Measurements from ENCODE around the gene AFAP1L1.
A peak's percentile ranks its signal among the peaks of the same experiment; 100 is the strongest.

AFAP1L1 gene

DNA sequence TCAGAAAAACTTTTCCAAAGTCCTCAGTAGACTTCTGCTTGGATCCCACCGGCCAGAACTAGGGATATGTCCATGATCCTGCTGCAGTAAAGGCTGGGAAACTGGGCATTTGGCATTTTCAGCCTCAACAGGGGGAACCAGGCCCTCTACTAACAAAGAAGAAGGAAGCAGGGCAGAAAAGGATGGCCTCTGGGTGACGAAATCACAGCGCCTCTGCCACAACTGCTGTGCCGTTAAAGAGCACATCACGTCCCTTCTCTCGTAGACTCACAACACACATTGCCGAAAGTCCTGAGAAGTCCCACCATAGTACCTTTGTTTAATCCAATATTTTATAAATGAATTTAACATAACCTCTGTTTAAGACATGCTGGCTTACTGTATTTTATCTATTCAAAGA lies 10.4 kb upstream of the AFAP1L1 start:
- DNase-seq (ENCODE audit: low read depth) = no peak
- no peak overlapping the region for H3K4me3 ChIP-seq (ENCODE audit: low read depth, low read length)
- TF ChIP-seq, protein P1, sequence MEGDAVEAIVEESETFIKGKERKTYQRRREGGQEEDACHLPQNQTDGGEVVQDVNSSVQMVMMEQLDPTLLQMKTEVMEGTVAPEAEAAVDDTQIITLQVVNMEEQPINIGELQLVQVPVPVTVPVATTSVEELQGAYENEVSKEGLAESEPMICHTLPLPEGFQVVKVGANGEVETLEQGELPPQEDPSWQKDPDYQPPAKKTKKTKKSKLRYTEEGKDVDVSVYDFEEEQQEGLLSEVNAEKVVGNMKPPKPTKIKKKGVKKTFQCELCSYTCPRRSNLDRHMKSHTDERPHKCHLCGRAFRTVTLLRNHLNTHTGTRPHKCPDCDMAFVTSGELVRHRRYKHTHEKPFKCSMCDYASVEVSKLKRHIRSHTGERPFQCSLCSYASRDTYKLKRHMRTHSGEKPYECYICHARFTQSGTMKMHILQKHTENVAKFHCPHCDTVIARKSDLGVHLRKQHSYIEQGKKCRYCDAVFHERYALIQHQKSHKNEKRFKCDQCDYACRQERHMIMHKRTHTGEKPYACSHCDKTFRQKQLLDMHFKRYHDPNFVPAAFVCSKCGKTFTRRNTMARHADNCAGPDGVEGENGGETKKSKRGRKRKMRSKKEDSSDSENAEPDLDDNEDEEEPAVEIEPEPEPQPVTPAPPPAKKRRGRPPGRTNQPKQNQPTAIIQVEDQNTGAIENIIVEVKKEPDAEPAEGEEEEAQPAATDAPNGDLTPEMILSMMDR (IDR thresholded peaks at IDR 0.05; ENCODE audit: insufficient read depth, low read depth, low read length, missing control alignments) = no peak

DNA sequence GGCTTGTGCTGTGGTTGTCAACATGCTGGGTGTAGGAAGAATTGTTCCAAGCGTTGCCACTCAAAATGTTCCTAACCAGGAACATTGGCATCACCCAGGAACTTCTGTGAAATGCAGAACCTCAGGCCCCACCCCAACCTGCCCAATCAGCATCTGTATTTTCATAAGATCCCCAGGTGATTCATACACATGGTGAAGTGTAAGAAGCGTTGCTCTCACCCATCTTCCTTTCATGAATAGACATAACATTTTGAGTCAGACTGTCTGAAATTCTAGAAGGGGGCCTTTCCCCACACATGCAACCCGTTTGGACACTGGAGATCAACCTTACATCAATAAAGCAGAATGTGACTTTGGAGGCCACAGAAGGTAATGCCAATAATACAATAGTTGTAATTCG lies 9.3 kb upstream of the AFAP1L1 start:
- TF ChIP-seq, protein P1 (IDR thresholded peaks at IDR 0.05; ENCODE audit: insufficient read depth, low read depth, low read length, missing control alignments) = no peak
- DNase-seq (ENCODE audit: low read depth) = no peak
- no peak overlapping the region for H3K4me3 ChIP-seq (ENCODE audit: low read depth, low read length)

DNA sequence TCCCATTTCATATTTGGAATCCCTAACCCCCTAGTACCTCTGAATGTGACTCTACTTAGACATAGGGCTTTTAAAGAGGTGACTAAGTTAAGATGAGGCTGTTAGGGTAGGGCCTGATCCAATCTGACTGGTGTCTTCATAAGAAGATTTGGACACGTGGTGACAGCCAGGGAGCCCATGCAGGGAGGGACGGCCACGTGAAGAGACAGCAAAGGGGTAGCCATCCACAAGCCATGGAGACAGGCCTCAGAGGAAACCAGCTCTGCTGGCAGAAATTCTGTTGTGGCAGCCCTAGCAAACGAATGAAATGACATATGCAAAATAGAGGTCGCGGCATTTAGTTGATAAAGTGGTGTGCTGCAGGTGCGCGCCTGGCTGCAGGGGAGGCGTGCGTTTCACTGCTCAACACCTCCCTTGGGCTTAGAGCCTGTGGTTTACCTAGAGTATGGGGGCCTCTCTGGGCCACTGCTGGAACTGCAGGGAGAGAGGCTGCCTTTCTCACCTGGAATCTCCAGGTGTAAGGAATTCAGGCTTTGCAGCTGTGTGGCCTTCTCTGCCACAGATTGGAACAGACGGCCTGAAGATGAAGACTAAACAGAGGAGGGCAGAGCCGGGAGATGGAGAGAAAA lies 7.1 kb upstream of the AFAP1L1 start:
- H3K4me3 ChIP-seq (ENCODE audit: low read depth, low read length) = no peak overlapping the region
- DNase-seq (ENCODE audit: low read depth) = peak; percentile 59
- TF ChIP-seq, protein P1 (IDR thresholded peaks at IDR 0.05; ENCODE audit: insufficient read depth, low read depth, low read length, missing control alignments) = peak; percentile 60

DNA sequence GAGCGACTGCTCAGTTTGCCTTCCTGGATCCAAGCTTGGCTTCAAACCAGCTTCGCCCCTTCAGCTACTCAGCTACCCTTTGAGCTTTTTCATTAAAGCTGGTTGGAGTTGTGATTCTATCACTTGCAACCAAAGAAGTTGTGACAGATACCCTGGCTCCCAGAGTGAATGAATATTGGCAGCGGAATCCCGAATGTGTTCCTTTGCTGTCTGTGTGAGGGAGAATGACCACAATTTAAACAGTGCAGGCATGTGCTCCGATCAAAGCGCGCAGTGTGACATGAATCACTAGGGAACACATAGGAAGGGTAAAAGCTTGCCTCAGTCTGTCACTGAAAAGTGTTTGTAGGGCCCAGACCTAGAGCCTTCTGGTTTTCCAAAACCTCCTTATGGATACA lies 6.6 kb upstream of the AFAP1L1 start:
- DNase-seq (ENCODE audit: low read depth) = no peak
- H3K4me3 ChIP-seq (ENCODE audit: low read depth, low read length) = no peak overlapping the region
- TF ChIP-seq, protein P1 (IDR thresholded peaks at IDR 0.05; ENCODE audit: insufficient read depth, low read depth, low read length, missing control alignments) = no peak

DNA sequence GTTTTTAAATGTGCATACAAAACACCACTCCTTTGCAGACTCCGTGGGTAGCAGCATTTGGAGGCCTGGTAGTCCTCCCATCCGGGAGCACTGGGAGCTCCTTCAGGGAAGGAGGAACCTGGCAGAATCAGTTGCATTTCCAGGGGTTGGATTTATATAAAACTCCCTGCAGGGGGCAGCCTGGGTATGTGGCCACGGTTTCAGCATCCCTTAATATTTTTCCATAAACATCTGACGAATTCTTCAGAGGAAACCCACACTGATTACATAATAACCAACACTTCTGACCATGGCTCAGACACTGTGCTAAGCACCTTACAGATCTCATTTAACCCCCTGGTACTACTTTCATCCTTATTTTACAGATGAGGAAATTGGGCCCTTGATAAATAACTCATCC lies 6.1 kb upstream of the AFAP1L1 start:
- H3K4me3 ChIP-seq (ENCODE audit: low read depth, low read length) = no peak overlapping the region
- DNase-seq (ENCODE audit: low read depth) = no peak
- TF ChIP-seq, protein P1 (IDR thresholded peaks at IDR 0.05; ENCODE audit: insufficient read depth, low read depth, low read length, missing control alignments) = no peak

DNA sequence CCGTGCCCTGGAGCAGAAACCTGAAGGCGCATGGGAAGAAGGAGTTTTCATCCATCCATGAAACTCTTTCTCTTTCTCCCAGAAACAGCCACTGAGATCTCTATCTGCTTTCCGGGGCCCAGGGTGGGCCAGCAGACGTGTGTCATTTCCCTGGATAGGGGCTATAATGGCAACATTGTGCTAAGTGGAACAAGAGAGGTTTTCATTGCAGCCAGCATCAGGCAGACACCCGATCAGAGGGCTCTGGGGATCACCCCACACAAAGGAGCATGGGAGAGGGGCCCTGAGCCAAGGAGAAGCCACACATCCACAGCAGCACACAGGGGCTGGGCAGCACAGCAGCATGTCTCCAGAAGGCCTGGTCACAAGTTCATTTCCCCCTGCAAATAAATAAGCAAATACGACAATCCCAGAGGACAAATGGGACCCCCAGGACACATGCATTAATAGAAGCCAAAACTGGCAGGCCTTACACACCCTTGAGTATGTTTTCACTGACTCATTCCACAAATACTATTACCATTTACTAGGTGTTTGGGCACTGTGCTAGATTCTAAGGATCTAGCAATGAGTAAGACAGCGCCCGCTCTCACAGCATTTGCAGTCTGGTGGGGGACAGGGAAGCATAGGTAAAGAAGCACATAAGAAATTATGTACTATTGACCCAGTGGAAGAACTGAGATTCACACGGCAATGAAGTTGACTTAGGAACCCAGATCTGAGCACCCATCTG lies 4.3 kb upstream of the AFAP1L1 start:
- no peak overlapping the region for H3K4me3 ChIP-seq (ENCODE audit: low read depth, low read length)
- no peak for DNase-seq (ENCODE audit: low read depth)
- TF ChIP-seq, protein P1 (IDR thresholded peaks at IDR 0.05; ENCODE audit: insufficient read depth, low read depth, low read length, missing control alignments) = no peak
